HG03378 (cell line): ENCODE measurements around the gene HTR2B.
"Not testable (repeated sequence)": the region's sequence is repeated elsewhere in the genome, so short reads cannot be mapped to it uniquely, and the experiment has no call there.

Experiments
- ATAC-seq: cut with Tn5 transposase; IDR thresholded peaks from one replicate; pipeline ENCODE4 v1.9.1; 2021; ENCODE audit warnings: mild to moderate bottlenecking, moderate library complexity; ENCODE audit not compliant: unreplicated experiment

HTR2B gene

GRCh38 chr2:231124838-231125568 is at the start of gene HTR2B:
Gene HTR2B (minus strand): TSS chr2:231125042. CDS start chr2:231123764, 1,278 bp downstream.
- no peak for ATAC-seq

DNA sequence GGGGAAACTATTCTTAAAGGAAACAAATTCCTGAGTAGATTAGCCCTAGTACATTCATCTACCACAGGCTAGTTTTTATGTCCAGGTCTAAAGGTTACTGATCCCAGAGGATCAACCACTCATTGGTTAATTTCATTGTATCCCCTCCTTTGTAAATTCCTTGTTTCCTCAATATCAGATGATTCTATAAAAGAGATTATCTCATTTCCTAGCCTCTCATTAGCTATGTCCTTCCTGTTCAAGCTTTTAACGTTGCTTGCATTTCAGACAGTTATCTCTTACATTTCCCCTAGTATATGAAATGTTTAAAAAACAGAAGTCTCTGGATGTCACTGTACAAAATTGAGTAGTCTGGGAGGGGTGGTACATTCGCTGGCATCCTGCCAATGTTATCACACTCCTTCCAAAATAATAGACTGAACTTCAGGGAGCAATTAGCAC is 49.4 kb upstream of the HTR2B start:
- no peak for ATAC-seq

- no peak for ATAC-seq
Measured at GRCh38 chr2:231172025-231172424, 47.2 kb upstream of the HTR2B start.

DNA sequence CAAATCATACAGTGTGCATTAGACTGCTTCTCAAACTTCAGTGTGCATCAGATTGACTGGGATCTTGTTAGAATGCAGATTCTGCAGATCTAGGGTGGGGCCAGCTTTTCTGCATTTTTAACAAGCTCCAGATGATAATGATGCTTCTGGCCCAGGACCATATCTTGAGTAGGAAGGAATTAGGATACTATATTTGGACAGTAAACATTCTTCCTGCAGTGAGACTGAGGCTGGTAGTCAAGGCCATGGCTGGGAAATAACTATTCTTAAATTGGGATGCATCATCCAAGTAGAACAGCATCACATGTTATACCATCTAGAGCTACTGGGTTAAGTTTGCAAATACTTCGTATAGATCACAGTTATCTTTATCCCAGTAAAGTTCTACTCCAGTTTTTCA is 45.2 kb upstream of the HTR2B start:
- ATAC-seq: no peak

- no peak for ATAC-seq
Measured at GRCh38 chr2:231169488-231169887, 44.6 kb upstream of the HTR2B start.

DNA sequence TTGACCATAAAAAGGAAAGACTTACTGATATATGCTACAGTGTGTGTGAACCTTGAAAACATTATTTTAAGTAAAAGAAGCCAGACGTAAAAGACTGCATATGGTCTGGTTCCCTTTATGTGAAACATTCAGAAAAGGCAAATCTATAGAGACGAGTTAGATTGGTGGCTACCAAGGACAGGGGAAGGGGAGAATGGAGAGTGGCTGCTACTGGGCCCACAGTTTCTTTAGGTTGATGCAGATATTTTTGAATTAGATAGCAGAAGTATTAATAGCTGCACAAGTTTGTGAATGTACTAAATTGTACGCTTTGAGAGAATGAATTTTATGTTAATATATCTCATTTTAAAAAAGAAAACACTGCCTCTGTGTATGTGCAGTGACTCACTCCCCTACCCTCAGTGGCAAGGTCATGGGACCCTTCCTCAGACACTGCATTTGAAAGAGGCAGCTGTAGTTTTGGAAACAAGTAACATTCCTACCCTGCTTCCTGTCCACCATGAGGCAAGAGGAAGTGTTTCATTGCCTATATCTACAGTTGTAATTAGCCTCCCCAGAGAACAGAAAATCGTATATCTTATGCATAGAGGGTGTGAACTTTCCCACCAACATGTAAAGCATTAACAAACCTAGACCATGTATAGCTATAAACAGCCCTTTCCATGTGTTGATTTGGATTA is 43.8 kb upstream of the HTR2B start:
- no peak for ATAC-seq

DNA sequence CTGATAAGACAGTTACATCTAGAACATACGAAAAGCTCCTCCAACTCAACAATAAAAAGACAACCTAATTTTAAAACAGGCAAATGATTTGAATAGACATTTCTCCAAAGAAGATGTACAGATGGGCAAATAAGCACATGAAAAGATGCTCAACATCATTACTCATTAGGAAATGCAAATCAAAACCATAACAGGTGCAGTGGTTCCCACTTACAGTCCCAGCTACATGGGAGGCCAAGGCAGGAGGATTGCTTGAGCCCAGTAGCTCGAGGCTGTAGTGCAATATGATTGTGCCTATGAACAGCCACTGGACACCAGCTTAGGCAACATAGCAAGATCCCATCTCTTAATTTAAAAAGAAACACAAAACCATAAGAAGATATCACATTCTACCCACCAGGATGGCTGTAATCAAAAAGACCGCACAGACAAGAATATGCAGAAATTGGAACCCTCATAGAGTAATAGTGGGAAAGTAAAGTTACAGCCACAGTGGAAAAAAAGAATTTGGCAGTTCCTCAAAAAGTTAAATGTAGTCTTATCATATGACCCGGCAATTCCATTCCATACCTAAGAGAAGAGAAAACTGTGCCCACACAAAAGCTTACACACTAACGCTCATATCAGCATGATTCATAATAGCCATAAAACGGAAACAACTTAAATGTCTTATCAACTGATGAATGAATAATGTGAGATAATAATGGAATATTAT is 43.1 kb upstream of the HTR2B start:
- ATAC-seq: no peak

DNA sequence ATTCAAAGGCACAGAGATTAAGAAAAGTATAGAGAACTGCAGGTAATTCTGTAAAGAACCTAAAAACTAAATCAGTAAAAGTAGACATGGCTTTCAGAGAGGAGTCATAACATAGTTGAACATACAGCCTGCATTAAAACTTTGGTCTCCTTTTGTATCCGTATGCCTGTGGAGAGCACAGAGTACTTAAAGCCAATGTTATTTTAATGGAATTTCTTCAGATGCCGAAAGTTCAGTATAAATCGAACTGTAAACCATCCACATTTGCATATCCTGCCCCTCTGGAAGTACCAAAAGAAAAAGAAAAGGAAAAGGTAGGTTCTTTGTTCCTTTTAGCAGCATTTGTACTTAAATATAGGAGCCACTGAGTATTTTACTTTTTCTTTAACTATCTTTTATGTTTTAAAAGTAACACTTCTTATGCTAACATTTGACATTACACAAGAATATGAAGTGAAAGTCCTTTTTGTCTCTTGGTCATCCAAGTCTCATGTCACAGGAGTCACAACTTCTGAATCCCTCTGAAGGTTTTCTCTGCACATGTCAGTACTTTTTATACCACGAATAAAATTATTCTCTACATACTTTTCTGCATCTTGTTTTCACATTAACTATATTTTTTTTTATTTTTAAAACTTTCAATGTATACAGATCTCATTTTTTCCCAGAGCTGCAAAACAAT is 38.7 kb upstream of the HTR2B start:
- no peak for ATAC-seq

- ATAC-seq: no peak
Measured at GRCh38 chr2:231163011-231163410, 38.2 kb upstream of the HTR2B start.

DNA sequence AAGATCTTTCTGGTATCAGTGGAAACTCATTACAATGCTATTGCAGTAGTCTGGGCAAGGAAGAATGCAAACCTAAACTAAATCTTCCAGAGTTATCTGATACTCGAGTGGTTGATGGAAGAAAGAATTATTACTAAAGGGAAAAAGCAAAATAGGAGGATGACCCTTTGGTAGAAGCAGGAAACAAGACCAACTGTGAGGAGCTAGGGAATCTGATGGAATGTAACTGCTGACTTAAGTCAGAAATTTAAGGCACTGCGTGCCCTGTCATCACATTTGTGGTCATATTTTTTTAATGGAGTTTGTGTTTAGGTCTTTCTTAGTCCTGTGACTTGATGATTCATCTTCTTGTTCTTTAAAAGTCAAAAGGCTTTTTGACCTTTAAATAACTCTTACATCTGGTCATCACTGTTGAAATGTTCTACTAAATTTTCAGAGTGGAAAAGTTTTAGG is 37.1 kb upstream of the HTR2B start:
- ATAC-seq: no peak

DNA sequence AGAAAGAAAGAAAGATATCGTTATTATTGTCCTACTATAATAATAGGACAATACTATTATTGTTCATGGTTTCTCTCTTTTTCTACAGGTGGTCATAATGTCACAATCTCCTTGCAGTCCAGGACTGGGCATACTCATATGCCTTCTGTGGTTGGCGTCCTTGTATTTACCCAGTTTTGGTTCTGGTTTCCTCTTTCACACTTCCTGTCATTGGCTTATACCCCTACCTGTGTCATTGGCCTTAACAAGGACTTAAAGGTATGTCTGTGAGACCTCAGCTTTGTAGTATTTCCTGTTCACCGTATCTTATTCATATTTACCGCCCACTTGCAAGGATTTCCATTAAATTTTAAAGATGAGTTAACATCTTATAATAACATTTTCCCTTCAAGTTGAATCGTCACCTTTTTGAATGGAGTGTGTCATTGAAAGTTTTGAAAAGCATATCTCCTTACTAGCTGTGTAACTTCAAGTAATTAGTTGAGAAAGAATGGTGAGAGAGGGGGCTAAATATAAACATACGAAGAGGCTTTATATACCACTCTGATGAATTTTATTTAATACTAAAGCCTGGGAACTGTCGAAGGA is 36.5 kb upstream of the HTR2B start:
- no peak for ATAC-seq

DNA sequence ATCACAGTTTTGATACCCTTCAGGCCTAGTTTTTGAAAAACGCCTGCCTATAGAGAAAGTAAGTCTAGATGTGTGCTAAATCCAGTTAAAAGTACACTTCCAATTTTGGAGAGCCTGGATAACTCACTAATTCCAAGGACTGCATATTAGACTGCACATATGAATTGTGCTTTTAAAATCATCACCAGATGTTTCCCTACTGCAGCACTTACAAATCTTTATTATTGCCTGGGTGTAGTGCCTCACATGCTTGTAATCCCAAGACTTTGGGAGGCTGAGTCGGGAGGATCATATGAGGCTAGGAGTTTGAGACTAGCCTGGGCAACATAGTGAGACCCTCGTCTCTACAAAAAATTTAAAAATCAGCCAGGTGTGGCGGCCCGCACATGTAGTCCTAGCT is 35.9 kb upstream of the HTR2B start:
- no peak for ATAC-seq

GRCh38 chr2:231159306-231159705 is 34.5 kb upstream of the HTR2B start:
- ATAC-seq: no peak

GRCh38 chr2:231152800-231153557 is 28.1 kb upstream of the HTR2B start:
- no peak for ATAC-seq

GRCh38 chr2:231146665-231147064 is 21.8 kb upstream of the HTR2B start:
- no peak for ATAC-seq

DNA sequence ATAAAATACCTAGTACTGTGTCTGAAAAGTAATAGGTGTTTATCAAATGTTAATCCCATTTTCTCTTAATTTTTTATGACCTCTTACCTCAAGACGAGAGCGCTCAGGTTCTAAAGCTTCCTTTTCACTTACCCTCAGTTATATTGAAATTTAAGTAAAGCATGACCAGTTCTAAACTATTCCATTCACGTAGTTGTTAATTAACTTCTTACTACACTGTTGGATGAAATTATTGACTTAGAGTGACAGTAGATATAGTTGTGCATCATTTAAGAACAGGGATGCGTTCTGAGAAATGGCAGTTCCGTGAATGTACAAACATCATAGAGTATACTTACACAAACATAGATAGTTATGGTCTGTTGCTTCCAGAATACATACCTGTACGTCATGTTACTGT is 20.1 kb upstream of the HTR2B start:
- ATAC-seq: no peak

DNA sequence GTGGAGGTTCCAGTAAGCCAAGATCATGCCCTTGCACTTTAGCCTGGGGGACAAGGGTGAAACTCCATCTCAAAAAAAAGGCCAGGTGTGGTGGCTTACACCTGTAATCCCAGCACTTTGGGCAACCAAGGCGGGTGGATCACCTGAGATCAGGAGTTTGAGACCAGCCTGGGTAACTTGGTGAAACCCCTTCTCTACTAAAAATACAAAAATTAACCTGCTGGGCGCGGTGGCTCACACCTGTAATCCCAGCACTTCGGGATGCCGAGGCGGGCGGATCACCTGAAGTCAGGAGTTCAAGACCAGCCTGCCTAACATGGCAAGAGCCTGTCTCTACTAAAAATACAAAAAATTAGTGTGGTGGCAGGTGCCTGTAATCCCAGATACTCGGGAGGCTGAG is 16.0 kb upstream of the HTR2B start:
- not testable (repeated sequence) for ATAC-seq

- no peak for ATAC-seq
Measured at GRCh38 chr2:231139796-231140195, 15.0 kb upstream of the HTR2B start.

DNA sequence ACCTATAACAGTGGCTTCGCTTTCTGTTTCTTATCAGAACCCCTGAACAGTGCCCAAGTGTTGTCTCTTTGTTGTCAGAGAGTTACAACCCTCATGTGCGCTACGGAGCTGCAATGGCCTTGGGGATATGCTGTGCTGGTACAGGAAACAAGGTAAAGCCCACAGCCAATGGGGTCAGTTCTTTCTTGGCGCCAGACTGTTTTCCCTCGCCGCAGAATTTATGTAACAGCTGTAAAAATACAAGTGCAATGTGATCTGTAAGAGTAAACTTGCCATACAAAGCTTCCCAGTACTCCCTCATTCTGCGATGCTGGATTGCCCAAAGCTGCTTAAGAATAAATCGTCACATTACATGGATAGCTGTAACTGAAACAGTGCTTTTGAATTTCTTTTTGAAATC is 13.9 kb upstream of the HTR2B start:
- no peak for ATAC-seq
